HCT116 (cell line): ENCODE results near the gene KCNH3. TPM values are rescaled to one million over a fixed set of nuclear protein-coding genes. Genes with fewer than 3 reads are reported as not detected.

Experiments
- ATAC-seq: fragments of 200-7000 bp; cut with Tn5 transposase; 2 replicates; pipeline ENCODE4 v1.9.1; 2020; ENCODE audit warnings: mild to moderate bottlenecking, moderate library complexity
- BruUV-seq: library from RNA; stranded (reverse); fragments of 400-500 nt; replicated peaks from 2 replicates; lab custom pipeline; 2021; lab: Mats Ljungman, UMichigan
- CTCF ChIA-PET: fragments of 300-600 bp; sonication (Branson Sonifier 250); formaldehyde crosslinking; loops from one replicate; lab custom pipeline; 2021; ENCODE audit warnings: antibody characterized with exemption; lab: Charles Lee
- POLR2A ChIA-PET: fragments of 300-600, 350-600 bp; sonication (Branson Sonifier 250); formaldehyde crosslinking; loops from one replicate; lab custom pipeline; 2021; ENCODE audit warnings: antibody characterized with exemption; lab: Charles Lee
- RAD21 ChIA-PET, 2 experiments: fragments of 300-600 bp; sonication (Branson Sonifier 250); formaldehyde crosslinking; loops; one replicate each; lab custom pipeline; 2023; ENCODE audit warnings: low total read pairs in 2 of 2; ENCODE audit not compliant: uncharacterized antibody in 2 of 2, unreplicated experiment in 2 of 2, low non-redundant PET in 1 of 2; lab: Charles Lee
- DNase-seq: peaks from one replicate; pipeline ENCODE4 v3.0.0-alpha.2; 2010; ENCODE audit warnings: low read depth, low spot score
- H2AFZ ChIP-seq: fragments of 200-600 bp; shearing (Covaris generic), sonication (generic); 2 replicates; pipeline ENCODE4 v1.6.1; 2017; ENCODE audit warnings: low read depth, mixed run types, mixed read lengths, antibody characterized with exemption, low read length; ENCODE audit not compliant: poor library complexity, severe bottlenecking
- H3K27ac ChIP-seq: 2 replicates; pipeline ENCODE4 v1.5.1; 2012; ENCODE audit warnings: low read depth, low read length
- H3K27me3 ChIP-seq: fragments of 200-600 bp; sonication (generic); 2 replicates; pipeline ENCODE4 v1.6.1; 2016; ENCODE audit warnings: mixed run types, low read length, mixed read lengths; ENCODE audit not compliant: insufficient read depth
- H3K36me3 ChIP-seq, 2 experiments: fragments of 200-500 bp in 1 of 2; fragments of 200-600 bp in 1 of 2; sonication (Bioruptor generic) in 1 of 2; sonication (generic) in 1 of 2; 2 replicates each; pipeline versions ENCODE4 v1.5.1 to v1.6.1; 2014 to 2016; ENCODE audit warnings: low read length in 2 of 2, inconsistent platforms in 1 of 2, mixed read lengths in 1 of 2, mixed run types in 1 of 2; ENCODE audit not compliant: insufficient read depth in 2 of 2, control insufficient read depth in 1 of 2
- H3K4me1 ChIP-seq, 2 experiments: fragments of 200-600 bp in 1 of 2; sonication (generic) in 1 of 2; 2 replicates each; pipeline versions ENCODE4 v1.5.1 to v1.6.1; 2012 to 2017; ENCODE audit warnings: low read length in 2 of 2, inconsistent platforms in 1 of 2, mild to moderate bottlenecking in 1 of 2, mixed read lengths in 1 of 2, mixed run types in 1 of 2, moderate library complexity in 1 of 2; ENCODE audit not compliant: insufficient read depth in 2 of 2, control insufficient read depth in 1 of 2
- H3K4me2 ChIP-seq: fragments of 200-600 bp; sonication (generic); 2 replicates; pipeline ENCODE4 v1.6.1; 2017; ENCODE audit warnings: mixed run types, low read length, mixed read lengths
- H3K4me3 ChIP-seq, 2 experiments: fragments of 200-600 bp in 1 of 2; sonication (generic) in 1 of 2; replicated peaks in 1 of 2; 2 replicates each; pipeline ENCODE4 v1.5.1; 2011 to 2016; ENCODE audit warnings: low read length in 2 of 2, control low read depth in 1 of 2, low read depth in 1 of 2, mild to moderate bottlenecking in 1 of 2, mixed read lengths in 1 of 2, mixed run types in 1 of 2
- H3K79me2 ChIP-seq: fragments of 200-600 bp; sonication (generic); 2 replicates; pipeline ENCODE4 v1.6.1; 2017; ENCODE audit warnings: mild to moderate bottlenecking, mixed run types, low read length, moderate library complexity, mixed read lengths; ENCODE audit not compliant: insufficient read depth
- H3K9ac ChIP-seq: fragments of 200-600 bp; sonication (generic); 2 replicates; pipeline ENCODE4 v1.6.1; 2016; ENCODE audit warnings: low read length, mixed read lengths
- H3K9me2 ChIP-seq: fragments of 200-600 bp; sonication (generic), shearing (Covaris generic); 2 replicates; pipeline ENCODE4 v1.6.1; 2017; ENCODE audit warnings: mixed run types, mild to moderate bottlenecking, moderate library complexity; ENCODE audit not compliant: insufficient read depth
- H3K9me3 ChIP-seq, 2 experiments: fragments of 200-500 bp in 1 of 2; fragments of 200-600 bp in 1 of 2; sonication (Bioruptor generic) in 1 of 2; sonication (generic) in 1 of 2; 2 replicates each; pipeline ENCODE4 v1.6.1; 2014 to 2017; ENCODE audit warnings: low read length in 2 of 2, mixed read lengths in 2 of 2, inconsistent platforms in 1 of 2, low read depth in 1 of 2, mild to moderate bottlenecking in 1 of 2, mixed run types in 1 of 2, moderate library complexity in 1 of 2; ENCODE audit not compliant: control insufficient read depth in 1 of 2, insufficient read depth in 1 of 2
- H4K20me1 ChIP-seq: fragments of 200-600 bp; sonication (generic), shearing (Covaris generic); 2 replicates; pipeline ENCODE4 v1.6.1; 2017; ENCODE audit warnings: mixed run types, mild to moderate bottlenecking, moderate library complexity; ENCODE audit not compliant: insufficient read depth
- CEBPB ChIP-seq: IDR thresholded peaks from 2 replicates; pipeline ENCODE4 v1.6.1; 2012; ENCODE audit warnings: low read depth
- EGR1 ChIP-seq: IDR thresholded peaks from 2 replicates; pipeline ENCODE4 v1.6.1; 2012; ENCODE audit warnings: low read depth
- ELF1 ChIP-seq: IDR thresholded peaks from 2 replicates; pipeline ENCODE4 v1.6.1; 2012; ENCODE audit warnings: low read depth, borderline replicate concordance
- EZH2 ChIP-seq: fragments of 200-600 bp; sonication (generic); IDR thresholded peaks from 2 replicates; pipeline ENCODE4 v1.6.1; 2017; ENCODE audit warnings: antibody characterized with exemption, mixed run types
- EZH2phosphoT487 ChIP-seq: fragments of 200-600 bp; IDR thresholded peaks from 2 replicates; pipeline ENCODE4 v1.6.1; 2018; ENCODE audit warnings: antibody characterized with exemption, borderline replicate concordance
- FOSL1 ChIP-seq: IDR thresholded peaks from 2 replicates; pipeline ENCODE4 v1.6.1; 2012; ENCODE audit warnings: low read depth
- JUND ChIP-seq: IDR thresholded peaks from 2 replicates; pipeline ENCODE4 v1.6.1; 2012
- POLR2A ChIP-seq: IDR thresholded peaks from 2 replicates; pipeline ENCODE4 v1.7.0; 2011; ENCODE audit warnings: borderline replicate concordance; ENCODE audit not compliant: insufficient read depth, insufficient read length; ENCODE audit errors: extremely low read depth
- POLR2AphosphoS5 ChIP-seq: IDR thresholded peaks from 2 replicates; pipeline ENCODE4 v1.6.1; 2011; ENCODE audit warnings: mild to moderate bottlenecking, low read depth, low read length, moderate library complexity
- RAD21 ChIP-seq: IDR thresholded peaks from 2 replicates; pipeline ENCODE4 v1.6.1; 2012; ENCODE audit warnings: low read depth, mild to moderate bottlenecking
- SIN3A ChIP-seq: IDR thresholded peaks from 2 replicates; pipeline ENCODE4 v1.6.1; 2012; ENCODE audit warnings: low read depth
- SP1 ChIP-seq: IDR thresholded peaks from 2 replicates; pipeline ENCODE4 v1.6.1; 2012; ENCODE audit warnings: low read depth
- SRF ChIP-seq: IDR thresholded peaks from 2 replicates; pipeline ENCODE4 v1.6.1; 2012; ENCODE audit warnings: low read depth
- TCF7L2 ChIP-seq: IDR thresholded peaks from 2 replicates; pipeline ENCODE4 v1.7.0; 2011; ENCODE audit warnings: borderline replicate concordance, inconsistent platforms; ENCODE audit not compliant: insufficient read depth, insufficient read length; ENCODE audit errors: extremely low read depth
- YY1 ChIP-seq: IDR thresholded peaks from 2 replicates; pipeline ENCODE4 v1.6.1; 2011; ENCODE audit warnings: low read length, low read depth, moderate library complexity, mild to moderate bottlenecking; ENCODE audit not compliant: insufficient replicate concordance; ENCODE audit errors: extremely low read depth
- ZNF274 ChIP-seq: fragments of 200-500 bp; sonication (Bioruptor generic); IDR thresholded peaks from 2 replicates; pipeline ENCODE4 v1.6.1; 2014; ENCODE audit warnings: mild to moderate bottlenecking, low read depth, low read length, inconsistent platforms
- intact Hi-C: fragments of 100-400 bp; cut with micrococcal nuclease; formaldehyde crosslinking; loops from 2 replicates; pipeline ENCODE4 v1.10.0; 2022
- total RNA-seq: library from RNA; stranded (reverse); gene quantifications from one replicate; pipeline ENCODE4 v1.2.1, GENCODE V29; 2021; ENCODE audit not compliant: unreplicated experiment
- TF ChIP-seq, protein P1 (sequence below): IDR thresholded peaks from 2 replicates; pipeline ENCODE4 v1.6.1; 2012
- TF ChIP-seq, protein P2 (sequence below): IDR thresholded peaks from 2 replicates; pipeline ENCODE4 v1.6.1; 2012
- TF ChIP-seq, protein P3 (sequence below): IDR thresholded peaks from 2 replicates; pipeline ENCODE4 v1.6.1; 2012; ENCODE audit warnings: low read depth
- TF ChIP-seq, protein P4 (sequence below), 3 experiments: fragments of 200-600 bp in 1 of 3; sonication (generic) in 1 of 3; IDR thresholded peaks in 2 of 3; conservative IDR thresholded peaks in 1 of 3; 2 replicates each; pipeline ENCODE4 v1.5.1; 2012 to 2017; ENCODE audit warnings: low read depth in 2 of 3, low read length in 2 of 3, antibody characterized with exemption in 1 of 3, borderline replicate concordance in 1 of 3, control low read depth in 1 of 3, mild to moderate bottlenecking in 1 of 3, mixed read lengths in 1 of 3, mixed run types in 1 of 3, moderate library complexity in 1 of 3; ENCODE audit not compliant: insufficient read depth in 1 of 3

KCNH3 gene
- total RNA-seq, 1 experiment from 2014 or later, result 35.3 TPM

DNA sequence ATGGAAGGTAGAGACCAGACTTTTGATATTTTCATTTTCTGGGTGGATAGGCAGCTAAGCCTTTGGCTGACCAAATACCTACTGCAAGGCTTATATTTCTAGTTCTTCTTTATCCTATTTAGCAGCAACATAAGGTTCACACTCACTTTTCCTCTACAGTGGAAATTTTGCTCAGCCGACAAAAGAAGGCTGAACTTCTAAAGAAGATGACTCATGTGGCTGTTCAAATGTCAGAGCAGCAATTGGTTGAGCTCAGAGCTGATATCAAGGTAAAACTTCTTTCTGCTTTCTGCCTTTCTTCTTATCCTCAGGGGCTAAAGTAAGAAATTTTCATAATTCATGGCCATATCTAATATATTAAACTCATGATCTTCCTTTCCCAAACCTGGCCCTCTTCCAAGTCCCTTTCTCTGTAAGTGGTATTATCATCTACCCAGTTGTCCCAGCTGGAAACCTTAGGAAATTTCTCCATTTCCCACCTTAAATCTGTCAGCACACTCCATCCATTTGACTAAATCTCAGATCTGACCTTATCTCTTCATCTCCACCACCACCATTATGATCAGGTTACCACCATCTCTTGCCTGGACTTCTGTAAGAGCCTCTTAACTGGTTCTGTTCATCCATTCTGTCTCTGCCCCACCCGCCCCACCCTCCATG, 19.8 kb upstream of the KCNH3 start:
- CTCF ChIA-PET, result interaction anchor here (1.1 to 2.4 kb wide), 3 partner anchors 35 to 171 kb away, joined by 3 to 17 read pairs (median 5); no protein-coding TSS in a partner anchor
- intact Hi-C loops, result no loop called here
- POLR2A ChIA-PET, result interaction anchor here (0.6 to 1.1 kb wide), 4 partner anchors 8 to 182 kb away, joined by 3 to 4 read pairs (median 4); partner anchors contain the start of gene SPATS2
- TF ChIP-seq POLR2AphosphoS5 (peak; percentile 40; the same call in 1 of the 2 replicates), JUND (peak; percentile 84), SP1 (peak; percentile 76), POLR2A (no peak), SRF (peak; percentile 47; the same call in 1 of the 2 replicates), ELF1 (no peak), EZH2phosphoT487 (no peak), CEBPB (0 out of 2 replicates have a peak, but pooled peaks have one; percentile 40), EZH2 (no peak), TCF7L2 (peak; percentile 74), SIN3A (0 out of 2 replicates have a peak, but pooled peaks have one; percentile 32), EGR1 (no peak), YY1 (peak; percentile 19), RAD21 (no peak), FOSL1 (peak; percentile 83), ZNF274 (no peak)
- TF ChIP-seq, protein P1, sequence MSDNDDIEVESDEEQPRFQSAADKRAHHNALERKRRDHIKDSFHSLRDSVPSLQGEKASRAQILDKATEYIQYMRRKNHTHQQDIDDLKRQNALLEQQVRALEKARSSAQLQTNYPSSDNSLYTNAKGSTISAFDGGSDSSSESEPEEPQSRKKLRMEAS, result no peak
- TF ChIP-seq, protein P2, sequence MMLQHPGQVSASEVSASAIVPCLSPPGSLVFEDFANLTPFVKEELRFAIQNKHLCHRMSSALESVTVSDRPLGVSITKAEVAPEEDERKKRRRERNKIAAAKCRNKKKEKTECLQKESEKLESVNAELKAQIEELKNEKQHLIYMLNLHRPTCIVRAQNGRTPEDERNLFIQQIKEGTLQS, result peak; percentile 16; the same call in 1 of the 2 replicates
- TF ChIP-seq, protein P3, sequence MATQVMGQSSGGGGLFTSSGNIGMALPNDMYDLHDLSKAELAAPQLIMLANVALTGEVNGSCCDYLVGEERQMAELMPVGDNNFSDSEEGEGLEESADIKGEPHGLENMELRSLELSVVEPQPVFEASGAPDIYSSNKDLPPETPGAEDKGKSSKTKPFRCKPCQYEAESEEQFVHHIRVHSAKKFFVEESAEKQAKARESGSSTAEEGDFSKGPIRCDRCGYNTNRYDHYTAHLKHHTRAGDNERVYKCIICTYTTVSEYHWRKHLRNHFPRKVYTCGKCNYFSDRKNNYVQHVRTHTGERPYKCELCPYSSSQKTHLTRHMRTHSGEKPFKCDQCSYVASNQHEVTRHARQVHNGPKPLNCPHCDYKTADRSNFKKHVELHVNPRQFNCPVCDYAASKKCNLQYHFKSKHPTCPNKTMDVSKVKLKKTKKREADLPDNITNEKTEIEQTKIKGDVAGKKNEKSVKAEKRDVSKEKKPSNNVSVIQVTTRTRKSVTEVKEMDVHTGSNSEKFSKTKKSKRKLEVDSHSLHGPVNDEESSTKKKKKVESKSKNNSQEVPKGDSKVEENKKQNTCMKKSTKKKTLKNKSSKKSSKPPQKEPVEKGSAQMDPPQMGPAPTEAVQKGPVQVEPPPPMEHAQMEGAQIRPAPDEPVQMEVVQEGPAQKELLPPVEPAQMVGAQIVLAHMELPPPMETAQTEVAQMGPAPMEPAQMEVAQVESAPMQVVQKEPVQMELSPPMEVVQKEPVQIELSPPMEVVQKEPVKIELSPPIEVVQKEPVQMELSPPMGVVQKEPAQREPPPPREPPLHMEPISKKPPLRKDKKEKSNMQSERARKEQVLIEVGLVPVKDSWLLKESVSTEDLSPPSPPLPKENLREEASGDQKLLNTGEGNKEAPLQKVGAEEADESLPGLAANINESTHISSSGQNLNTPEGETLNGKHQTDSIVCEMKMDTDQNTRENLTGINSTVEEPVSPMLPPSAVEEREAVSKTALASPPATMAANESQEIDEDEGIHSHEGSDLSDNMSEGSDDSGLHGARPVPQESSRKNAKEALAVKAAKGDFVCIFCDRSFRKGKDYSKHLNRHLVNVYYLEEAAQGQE, result no peak
- TF ChIP-seq, protein P4, sequence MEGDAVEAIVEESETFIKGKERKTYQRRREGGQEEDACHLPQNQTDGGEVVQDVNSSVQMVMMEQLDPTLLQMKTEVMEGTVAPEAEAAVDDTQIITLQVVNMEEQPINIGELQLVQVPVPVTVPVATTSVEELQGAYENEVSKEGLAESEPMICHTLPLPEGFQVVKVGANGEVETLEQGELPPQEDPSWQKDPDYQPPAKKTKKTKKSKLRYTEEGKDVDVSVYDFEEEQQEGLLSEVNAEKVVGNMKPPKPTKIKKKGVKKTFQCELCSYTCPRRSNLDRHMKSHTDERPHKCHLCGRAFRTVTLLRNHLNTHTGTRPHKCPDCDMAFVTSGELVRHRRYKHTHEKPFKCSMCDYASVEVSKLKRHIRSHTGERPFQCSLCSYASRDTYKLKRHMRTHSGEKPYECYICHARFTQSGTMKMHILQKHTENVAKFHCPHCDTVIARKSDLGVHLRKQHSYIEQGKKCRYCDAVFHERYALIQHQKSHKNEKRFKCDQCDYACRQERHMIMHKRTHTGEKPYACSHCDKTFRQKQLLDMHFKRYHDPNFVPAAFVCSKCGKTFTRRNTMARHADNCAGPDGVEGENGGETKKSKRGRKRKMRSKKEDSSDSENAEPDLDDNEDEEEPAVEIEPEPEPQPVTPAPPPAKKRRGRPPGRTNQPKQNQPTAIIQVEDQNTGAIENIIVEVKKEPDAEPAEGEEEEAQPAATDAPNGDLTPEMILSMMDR (IDR thresholded peaks at IDR 0.05 in 2 of 3, conservative IDR thresholded peaks at IDR 0.05 in 1 of 3; ENCODE audit: borderline replicate concordance in 1 of 3, insufficient read depth in 1 of 3, low read depth in 2 of 3, low read length in 2 of 3), result no peak

More for the DNA sequence above, 19.8 kb upstream of the KCNH3 start:
- Histone ChIP-seq H3K9me3 (no peaks in the 10 kb centered on the region), H4K20me1 (no peaks in the 10 kb centered on the region), H3K4me2 (peak overlapping the region; percentile 55), H3K9me2 (no peaks in the 10 kb centered on the region), H3K9ac (peak overlapping the region; percentile 5; the same call in 1 of the 2 replicates), H2AFZ (no peak overlapping the region), H3K27ac (peak overlapping the region; percentile 84), H3K4me1 (peaks cover 46 to 52% of the 10 kb centered on the region in 2 experiments), H3K36me3 (peaks cover 17 to 18% of the 10 kb centered on the region in 2 experiments), H3K27me3 (no peaks in the 10 kb centered on the region), H3K79me2 (no peaks in the 10 kb centered on the region), H3K4me3 (no peak overlapping the region)
- DNase-seq (no peak), ATAC-seq (peak; percentile 52)
- RAD21 ChIA-PET, result interaction anchor here in 1 of 2 experiments (1.2 kb wide), 1 partner anchor 161 kb away, joined by 5 read pairs; no protein-coding TSS in a partner anchor
- BruUV-seq, result no TSS peak
